Mucosa of descending colon (tissue), 3 donors: ENCODE data around the gene PDE11A. TPM values are rescaled to one million over a fixed set of nuclear protein-coding genes. Genes with fewer than 3 reads are reported as not detected.

Experiments
- ATAC-seq: fragments of 200-7000 bp; cut with Tn5 transposase; one replicate; pipeline ENCODE4 v1.9.1; 2020; ENCODE audit warnings: mild to moderate bottlenecking, moderate library complexity
- DNase-seq, 3 donors: peaks; one replicate each; pipeline ENCODE4 v3.0.0-alpha.2; 2020
- H3K36me3 ChIP-seq: fragments of 200-600 bp; one replicate; pipeline ENCODE4 v1.8.0; 2021; ENCODE audit warnings: low read depth, mild to moderate bottlenecking
- H3K4me1 ChIP-seq: fragments of 200-600 bp; one replicate; pipeline ENCODE4 v1.8.0; 2021; ENCODE audit warnings: low read depth, mild to moderate bottlenecking
- H3K4me3 ChIP-seq: fragments of 200-600 bp; one replicate; pipeline ENCODE4 v1.8.0; 2021; ENCODE audit warnings: mild to moderate bottlenecking
- H3K9me3 ChIP-seq: fragments of 200-600 bp; one replicate; pipeline ENCODE4 v1.8.0; 2021; ENCODE audit warnings: mild to moderate bottlenecking
- intact Hi-C, 2 donors: fragments of 100-400 bp; cut with DNase I in 1 of 2; cut with micrococcal nuclease in 1 of 2; formaldehyde crosslinking; loops; one replicate each; pipeline versions ENCODE4 v1.11.0 to v1.11.1; 2022; cut with DNase I, micrococcal nuclease
- total RNA-seq, 3 donors: library from RNA; stranded (reverse); fragmentation: NEBNext Ultra II Directional in 2 of 3; extraction: Animal tissue kit (Norgen Biotek cat#: 25700) in 2 of 3; gene quantifications; one replicate each; pipeline versions ENCODE4 v1.2.1 to v1.2.4, GENCODE V29; 2021 to 2023
- TF ChIP-seq, protein P1 (sequence below): fragments of 200-600 bp; IDR thresholded peaks from one replicate; pipeline ENCODE4 v1.8.0; 2022; ENCODE audit warnings: antibody characterized with exemption, mild to moderate bottlenecking
- donor health status: DM: no; HTN: no; CAD: no; lungs with moderate emphysema.
- donor health status: DM: no; HTN: no; CAD: no.
- donor health status: DM: no; HTN: yes; CAD: no.

PDE11A gene
- total RNA-seq, 3 donors from 2014 or later, result 1.0 to 3.2 (median 2.7) TPM

DNA sequence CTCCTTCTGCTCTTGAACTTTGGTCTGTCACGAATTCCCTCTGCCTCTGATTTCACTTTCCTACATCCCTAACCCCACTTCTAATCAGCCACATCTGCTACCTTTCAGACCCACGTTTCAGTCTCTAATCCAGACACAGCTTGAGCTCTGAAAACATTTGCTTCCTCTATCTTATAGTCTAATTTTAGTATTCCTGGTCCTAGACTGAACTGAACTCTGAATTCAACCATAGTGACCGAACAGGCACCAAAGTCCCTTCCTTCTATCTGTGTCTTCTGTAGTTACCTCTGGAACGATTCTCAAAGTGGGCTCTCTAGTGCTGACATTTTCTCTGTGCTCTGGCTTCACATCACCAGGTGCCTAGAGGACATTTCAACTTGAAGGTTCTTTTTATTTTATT is 156.2 kb downstream of the PDE11A start:
- intact Hi-C loops, result no loop called here
- H3K4me1 ChIP-seq, result no peaks in the 10 kb centered on the region
- no peak overlapping the region for H3K4me3 ChIP-seq
- H3K36me3 ChIP-seq, result no peaks in the 10 kb centered on the region
- no peak for ATAC-seq
- H3K9me3 ChIP-seq, result no peaks in the 10 kb centered on the region
- TF ChIP-seq, protein P1, sequence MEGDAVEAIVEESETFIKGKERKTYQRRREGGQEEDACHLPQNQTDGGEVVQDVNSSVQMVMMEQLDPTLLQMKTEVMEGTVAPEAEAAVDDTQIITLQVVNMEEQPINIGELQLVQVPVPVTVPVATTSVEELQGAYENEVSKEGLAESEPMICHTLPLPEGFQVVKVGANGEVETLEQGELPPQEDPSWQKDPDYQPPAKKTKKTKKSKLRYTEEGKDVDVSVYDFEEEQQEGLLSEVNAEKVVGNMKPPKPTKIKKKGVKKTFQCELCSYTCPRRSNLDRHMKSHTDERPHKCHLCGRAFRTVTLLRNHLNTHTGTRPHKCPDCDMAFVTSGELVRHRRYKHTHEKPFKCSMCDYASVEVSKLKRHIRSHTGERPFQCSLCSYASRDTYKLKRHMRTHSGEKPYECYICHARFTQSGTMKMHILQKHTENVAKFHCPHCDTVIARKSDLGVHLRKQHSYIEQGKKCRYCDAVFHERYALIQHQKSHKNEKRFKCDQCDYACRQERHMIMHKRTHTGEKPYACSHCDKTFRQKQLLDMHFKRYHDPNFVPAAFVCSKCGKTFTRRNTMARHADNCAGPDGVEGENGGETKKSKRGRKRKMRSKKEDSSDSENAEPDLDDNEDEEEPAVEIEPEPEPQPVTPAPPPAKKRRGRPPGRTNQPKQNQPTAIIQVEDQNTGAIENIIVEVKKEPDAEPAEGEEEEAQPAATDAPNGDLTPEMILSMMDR, result no peak
- no peak for DNase-seq

- no peak for ATAC-seq
- H3K4me1 ChIP-seq, result no peaks in the 10 kb centered on the region
- intact Hi-C loops, result no loop called here
- no peak for DNase-seq
- H3K9me3 ChIP-seq, result no peaks in the 10 kb centered on the region
- TF ChIP-seq, protein P1, result no peak
- H3K4me3 ChIP-seq, result no peak overlapping the region
- no peaks in the 10 kb centered on the region for H3K36me3 ChIP-seq
These were observed 158.3 kb downstream of the PDE11A start for GRCh38 chr2:177914247-177914646.

GRCh38 chr2:177909962-177910361 is 162.6 kb downstream of the PDE11A start:
- Histone ChIP-seq H3K4me1 (no peaks in the 10 kb centered on the region), H3K36me3 (no peaks in the 10 kb centered on the region), H3K4me3 (no peak overlapping the region), H3K9me3 (no peaks in the 10 kb centered on the region)
- DNase-seq (no peak), ATAC-seq (no peak)
- intact Hi-C loops, result no loop called here
- TF ChIP-seq, protein P1, result no peak

GRCh38 chr2:177908824-177909223 is 163.8 kb downstream of the PDE11A start:
- Histone ChIP-seq H3K4me3 (no peak overlapping the region), H3K36me3 (no peaks in the 10 kb centered on the region), H3K9me3 (no peaks in the 10 kb centered on the region), H3K4me1 (no peaks in the 10 kb centered on the region)
- TF ChIP-seq, protein P1, result no peak
- ATAC-seq, result no peak
- intact Hi-C loops, result no loop called here
- no peak for DNase-seq

DNA sequence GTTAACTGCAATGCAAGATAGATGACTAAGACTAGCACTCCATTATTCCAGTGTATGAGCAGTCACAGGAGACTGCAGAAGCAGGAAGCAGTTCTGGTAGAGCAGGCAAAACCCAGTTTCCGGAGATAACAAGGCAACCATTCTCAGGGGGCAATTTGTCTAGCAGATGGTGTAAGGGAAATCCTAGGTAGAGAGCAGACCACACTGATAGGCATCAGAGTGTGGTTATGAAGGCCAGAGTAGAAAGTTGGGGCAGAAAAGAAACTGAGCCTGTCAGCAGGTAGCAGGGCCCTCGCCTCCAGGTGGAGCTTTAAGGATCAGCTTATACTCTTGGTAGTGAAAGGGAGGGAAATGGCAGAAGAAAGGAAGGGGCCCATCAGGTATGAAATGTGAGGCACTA is 164.4 kb downstream of the PDE11A start:
- Histone ChIP-seq H3K36me3 (no peaks in the 10 kb centered on the region), H3K4me3 (no peak overlapping the region), H3K4me1 (no peaks in the 10 kb centered on the region), H3K9me3 (no peaks in the 10 kb centered on the region)
- TF ChIP-seq, protein P1, result no peak
- DNase-seq (no peak), ATAC-seq (no peak)
- intact Hi-C loops, result no loop called here
